Activated naive CD4-positive, alpha-beta T cell treated with anti-CD3 and anti-CD28 coated beads, Interleukin-2, amount 50 U/mL, for 72 hours (primary cell): Measurements from ENCODE around the gene ACSF2. TPM values are rescaled to one million over a fixed set of nuclear protein-coding genes. Genes with fewer than 3 reads are reported as not detected.
A peak's percentile ranks its signal among the peaks of the same experiment; 100 is the strongest.

Source experiments
- ATAC-seq, 2 donors: fragments of 150-1000 bp; cut with Tn5 transposase; 2 replicates each; pipeline ENCODE4 v1.10.0; 2021; ENCODE audit warnings: mild to moderate bottlenecking in 2 of 2, moderate library complexity in 2 of 2
- DNase-seq, 2 donors: peaks; one replicate each; pipeline ENCODE4 v3.0.0; 2021 to 2022; ENCODE audit warnings: low spot score in 2 of 2
- H3K27ac Mint-ChIP-seq, 2 donors: one replicate each; pipeline ENCODE4 v1.8.0; 2022; ENCODE audit warnings: mild to moderate bottlenecking in 2 of 2, mixed read lengths in 2 of 2
- H3K36me3 Mint-ChIP-seq, 2 donors: one replicate each; pipeline ENCODE4 v1.8.0; 2022; ENCODE audit warnings: mixed read lengths in 2 of 2
- H3K9me3 Mint-ChIP-seq, 2 donors: one replicate each; pipeline ENCODE4 v1.8.0; 2022; ENCODE audit warnings: mixed read lengths in 2 of 2
- total RNA-seq, 2 donors: library from RNA; stranded (reverse); gene quantifications; one replicate each; pipeline ENCODE4 v1.2.3, GENCODE V29; 2022

The ACSF2 gene
- total RNA-seq, 2 donors from 2014 or later: 23.6 to 27.3 TPM

DNA sequence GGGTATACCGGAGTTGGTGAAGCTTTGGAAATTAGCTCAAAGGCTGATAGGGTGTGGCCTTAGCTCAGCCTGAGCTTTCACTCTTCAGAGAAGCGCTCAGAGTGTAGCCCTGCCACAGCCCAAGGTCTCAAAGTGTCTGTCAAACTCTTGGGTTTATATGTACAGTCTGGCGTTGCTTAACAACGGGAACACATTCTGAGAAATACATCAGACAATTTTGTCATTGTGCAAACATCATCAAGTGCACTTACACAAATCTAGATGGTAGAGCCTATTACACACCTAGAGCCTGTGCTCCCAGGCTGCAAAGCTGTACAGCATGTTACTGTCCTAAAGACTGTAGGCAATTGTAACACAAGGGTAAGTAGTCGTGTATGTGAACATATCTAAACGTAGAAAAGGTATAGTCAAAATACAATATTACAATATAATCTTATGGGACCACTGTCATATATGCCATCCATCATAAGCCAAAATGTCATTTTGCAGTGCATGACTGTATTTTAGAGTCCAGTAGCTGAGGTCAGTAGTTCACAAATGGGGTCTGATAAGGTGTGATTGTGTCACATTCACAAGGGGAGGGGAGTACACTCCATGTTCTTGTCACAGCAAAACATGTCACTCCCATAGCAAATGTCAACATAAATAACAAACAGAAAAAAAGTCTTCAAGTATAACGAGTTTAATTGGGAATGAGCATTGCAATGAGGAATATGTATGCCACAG, 22.0 kb downstream of the ACSF2 start:
- no peak for ATAC-seq
- Mint-ChIP-seq H3K9me3 (no peaks in the 10 kb centered on the region), H3K36me3 (no peaks in the 10 kb centered on the region), H3K27ac (no peak overlapping the region)
- DNase-seq: no peak

DNA sequence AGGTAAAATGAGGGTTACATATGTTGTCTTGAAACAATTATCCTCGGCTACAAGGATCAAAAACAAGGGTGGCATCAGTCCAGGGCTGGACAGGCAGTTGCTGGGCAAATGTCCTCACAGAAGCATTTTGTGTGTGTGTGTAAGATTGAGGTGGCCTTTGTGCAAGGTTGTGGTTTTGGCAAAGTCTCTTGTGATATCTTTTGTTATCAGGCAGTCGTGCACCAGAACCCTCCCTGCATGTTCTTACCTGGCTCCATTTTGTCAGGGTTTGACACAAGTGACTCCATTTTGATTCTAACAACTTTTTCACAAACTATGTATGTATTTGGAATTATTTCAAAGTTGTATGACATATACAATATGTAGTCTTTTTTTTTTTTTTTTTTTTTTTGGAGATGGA, 22.6 kb downstream of the ACSF2 start:
- ATAC-seq (no peak), DNase-seq (no peak)
- H3K27ac Mint-ChIP-seq: no peak overlapping the region
- no peaks in the 10 kb centered on the region for H3K36me3 Mint-ChIP-seq
- no peaks in the 10 kb centered on the region for H3K9me3 Mint-ChIP-seq

DNA sequence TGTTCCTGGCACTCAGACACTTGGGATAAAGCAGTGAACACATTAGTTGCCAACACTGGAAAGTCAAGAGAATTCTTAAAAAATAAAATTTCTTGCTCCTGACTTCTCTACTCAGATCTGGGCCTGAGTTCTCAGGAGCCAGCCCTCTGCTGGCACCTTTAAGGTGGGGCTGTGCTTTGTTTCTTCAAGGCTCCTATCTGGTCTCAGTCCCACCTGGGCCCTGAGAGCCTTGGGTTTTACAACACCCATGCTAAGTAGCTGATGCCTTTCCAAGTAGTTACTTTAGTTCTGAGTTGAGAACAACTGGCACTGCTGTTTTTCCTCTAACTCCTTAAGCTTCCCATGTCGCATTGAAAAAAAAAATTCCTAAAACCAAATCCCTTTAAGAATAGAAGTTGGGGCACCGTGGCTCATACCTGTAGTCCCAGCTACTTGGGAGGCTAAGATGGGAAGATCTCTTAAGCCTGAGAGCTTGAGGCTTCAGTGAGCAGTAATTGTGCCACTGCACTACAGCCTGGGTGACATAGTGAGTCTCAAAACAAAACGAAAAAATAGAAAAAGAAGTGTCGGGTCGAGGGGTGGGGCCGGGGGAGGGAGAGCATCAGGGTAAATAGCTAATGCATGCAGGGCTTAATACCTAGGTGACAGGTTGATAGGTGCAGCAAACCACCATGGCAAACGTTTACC, 26.1 kb downstream of the ACSF2 start:
- no peaks in the 10 kb centered on the region for H3K9me3 Mint-ChIP-seq
- DNase-seq (no peak), ATAC-seq (no peak)
- no peak overlapping the region for H3K27ac Mint-ChIP-seq
- H3K36me3 Mint-ChIP-seq: no peaks in the 10 kb centered on the region

DNA sequence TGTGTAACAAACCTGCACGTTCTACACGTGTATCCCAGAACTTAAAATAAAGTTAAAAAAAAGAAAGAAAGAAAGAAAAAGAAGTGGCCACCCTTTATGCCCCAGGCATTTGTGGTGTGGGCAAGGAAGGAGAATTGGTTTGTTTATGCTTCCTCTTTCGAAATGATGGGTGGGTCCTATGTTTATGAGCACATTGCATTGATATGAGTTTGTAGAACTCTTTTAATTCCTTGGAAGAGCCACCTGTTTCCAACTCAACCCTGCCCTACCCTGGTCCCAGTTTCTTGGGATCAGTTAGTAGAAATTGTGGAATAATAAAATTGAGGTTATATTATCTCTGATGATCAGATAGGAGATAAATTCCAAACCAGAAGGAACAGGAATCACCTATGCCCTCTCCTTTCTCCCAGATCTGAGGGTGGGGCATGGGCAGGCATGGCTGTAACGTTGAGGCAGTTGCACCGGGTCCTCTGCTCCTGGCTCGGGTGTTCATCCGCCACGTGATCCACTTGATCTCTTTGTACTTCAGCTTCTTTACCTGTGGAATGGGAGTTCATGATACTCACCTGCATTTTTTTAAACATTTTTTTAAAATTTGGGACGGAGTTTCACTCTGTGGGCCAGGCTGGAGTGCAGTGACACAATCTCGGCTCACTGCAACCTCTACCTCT, 26.7 kb downstream of the ACSF2 start:
- ATAC-seq: no peak
- no peak for DNase-seq
- Mint-ChIP-seq H3K9me3 (no peaks in the 10 kb centered on the region), H3K36me3 (no peaks in the 10 kb centered on the region), H3K27ac (no peak overlapping the region)

DNA sequence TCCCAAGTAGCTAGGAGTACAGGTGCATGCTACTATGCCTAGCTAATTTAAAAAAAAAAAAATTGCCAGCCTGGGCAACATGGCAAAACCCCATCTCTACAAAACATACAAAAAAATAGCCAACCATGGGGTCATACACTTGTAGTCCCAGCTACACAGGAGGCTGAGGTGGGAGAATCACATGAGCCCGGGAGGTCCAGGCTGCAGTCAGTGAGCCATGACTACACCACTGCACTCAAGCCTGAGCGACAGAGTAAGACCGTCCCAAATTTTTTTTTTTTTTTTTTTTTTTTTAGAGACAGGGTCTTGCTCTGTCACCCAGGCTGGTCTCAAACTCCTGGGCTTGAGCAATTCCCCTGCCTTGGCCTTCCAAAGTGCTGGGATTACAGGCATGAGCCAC, 27.9 kb downstream of the ACSF2 start:
- no peak for DNase-seq
- no peaks in the 10 kb centered on the region for H3K36me3 Mint-ChIP-seq
- H3K27ac Mint-ChIP-seq: no peak overlapping the region
- H3K9me3 Mint-ChIP-seq: no peaks in the 10 kb centered on the region
- ATAC-seq: no peak

DNA sequence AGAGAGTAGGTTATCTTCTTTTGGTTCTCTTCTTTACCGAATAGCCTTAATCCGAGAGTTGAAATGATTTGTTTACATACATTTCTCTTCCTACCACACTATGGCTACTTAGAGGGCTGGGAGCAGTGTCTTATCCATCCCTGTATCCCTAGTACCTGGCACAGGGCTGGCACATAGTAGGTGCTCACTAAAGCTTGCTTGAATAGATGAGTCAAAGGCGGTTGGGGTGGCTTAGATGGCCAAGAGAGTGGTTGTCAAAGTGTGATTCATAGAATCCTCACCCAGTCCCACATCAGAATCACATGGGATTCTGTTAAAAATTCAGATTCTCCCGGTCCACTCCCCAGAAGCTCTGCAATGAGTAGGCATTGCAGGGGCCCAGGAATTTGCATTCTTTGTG, 31.6 kb downstream of the ACSF2 start:
- Mint-ChIP-seq H3K9me3 (no peaks in the 10 kb centered on the region), H3K36me3 (no peaks in the 10 kb centered on the region), H3K27ac (no peak overlapping the region)
- ATAC-seq (no peak), DNase-seq (no peak)

DNA sequence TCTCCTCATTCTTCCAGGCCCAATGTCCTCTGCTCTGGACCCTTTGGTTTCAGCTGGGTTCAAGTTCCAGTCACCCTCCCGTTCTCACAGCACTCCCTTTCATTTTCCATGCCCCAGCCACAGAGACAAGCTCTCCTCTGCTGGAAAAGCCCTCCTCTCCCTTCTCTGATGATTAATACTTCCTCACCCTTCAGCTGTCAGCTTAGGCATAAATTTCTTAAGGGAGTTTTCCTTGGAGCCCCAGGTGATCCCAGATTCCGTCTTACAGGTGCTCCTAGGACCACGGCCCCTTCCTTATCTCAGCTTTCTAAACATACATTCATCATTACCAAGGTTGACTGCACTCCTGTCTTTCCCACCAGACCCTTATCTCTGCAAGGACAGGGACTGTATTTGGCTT, 32.3 kb downstream of the ACSF2 start:
- Mint-ChIP-seq H3K27ac (peak overlapping the region in 1 of 2 donors; percentile 85), H3K36me3 (no peaks in the 10 kb centered on the region), H3K9me3 (no peaks in the 10 kb centered on the region)
- no peak for ATAC-seq
- no peak for DNase-seq

DNA sequence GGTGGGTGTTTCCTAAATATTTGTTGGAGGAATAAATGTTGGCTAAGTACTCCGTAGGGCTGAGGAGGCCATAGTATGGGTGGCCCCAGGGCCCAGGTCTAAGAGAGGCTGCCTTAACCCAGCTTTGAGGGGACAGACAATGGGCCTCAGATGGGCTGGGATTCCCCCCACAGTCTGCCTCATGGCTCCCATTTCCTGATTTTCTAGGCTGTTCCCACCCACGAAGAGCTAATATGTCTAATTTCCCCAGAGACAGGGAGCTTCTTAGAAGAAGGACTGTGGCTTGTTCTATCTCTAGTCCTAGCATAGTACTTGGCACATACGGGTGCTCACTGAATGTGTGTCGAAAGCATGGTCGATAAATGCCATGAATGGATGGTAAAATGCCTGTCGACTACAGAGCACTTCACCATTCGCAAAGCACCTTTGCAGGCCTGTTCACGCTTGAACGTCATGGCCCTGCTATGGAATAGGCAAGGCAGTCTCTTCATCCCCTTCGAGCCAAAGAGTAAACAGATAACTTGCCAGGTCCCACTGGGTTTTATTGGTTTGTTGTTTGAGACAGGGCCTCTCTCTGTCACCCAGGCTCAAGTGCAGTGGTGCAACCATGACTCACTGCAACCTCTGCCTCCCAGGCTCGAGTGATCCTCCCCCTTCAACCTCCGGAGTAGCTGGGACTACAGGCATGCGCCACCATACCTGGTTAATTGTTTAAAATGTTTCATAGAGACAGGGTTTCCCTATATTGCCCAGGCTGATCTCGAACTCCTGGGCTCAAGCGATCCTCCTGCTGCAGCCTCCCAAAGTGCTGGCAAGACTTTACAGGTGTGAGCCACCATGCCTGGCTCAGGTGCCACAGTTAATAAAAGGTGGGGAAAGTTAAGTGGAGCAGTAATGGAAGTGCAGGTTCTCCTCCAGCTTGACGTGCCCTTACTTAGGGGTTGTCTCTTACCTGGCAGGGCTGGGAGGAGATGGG, 33.0 kb downstream of the ACSF2 start:
- DNase-seq (no peak), ATAC-seq (no peak)
- Mint-ChIP-seq H3K27ac (no peak overlapping the region), H3K36me3 (no peaks in the 10 kb centered on the region), H3K9me3 (no peaks in the 10 kb centered on the region)

DNA sequence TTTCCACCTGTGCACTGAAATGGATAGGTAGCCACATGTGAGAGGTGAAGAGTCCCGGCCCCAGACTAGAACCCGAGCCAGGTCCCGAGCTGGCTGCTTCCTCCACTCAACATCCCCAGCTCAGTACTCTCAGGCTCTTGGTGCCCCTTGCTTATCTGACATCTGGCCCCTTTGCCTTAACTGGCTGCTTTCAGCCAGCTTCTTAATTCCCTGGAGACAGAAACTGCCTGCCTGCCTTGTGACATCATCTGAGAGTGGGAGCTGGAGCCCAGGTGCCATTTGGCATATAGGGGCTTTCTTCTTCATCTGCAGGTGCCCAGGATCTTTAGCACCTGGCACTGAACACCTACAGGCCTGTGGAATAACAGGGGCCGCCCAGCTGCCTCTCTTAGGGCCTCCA, 33.7 kb downstream of the ACSF2 start:
- DNase-seq (no peak), ATAC-seq (no peak)
- H3K36me3 Mint-ChIP-seq: no peaks in the 10 kb centered on the region
- H3K9me3 Mint-ChIP-seq: no peaks in the 10 kb centered on the region
- no peak overlapping the region for H3K27ac Mint-ChIP-seq

DNA sequence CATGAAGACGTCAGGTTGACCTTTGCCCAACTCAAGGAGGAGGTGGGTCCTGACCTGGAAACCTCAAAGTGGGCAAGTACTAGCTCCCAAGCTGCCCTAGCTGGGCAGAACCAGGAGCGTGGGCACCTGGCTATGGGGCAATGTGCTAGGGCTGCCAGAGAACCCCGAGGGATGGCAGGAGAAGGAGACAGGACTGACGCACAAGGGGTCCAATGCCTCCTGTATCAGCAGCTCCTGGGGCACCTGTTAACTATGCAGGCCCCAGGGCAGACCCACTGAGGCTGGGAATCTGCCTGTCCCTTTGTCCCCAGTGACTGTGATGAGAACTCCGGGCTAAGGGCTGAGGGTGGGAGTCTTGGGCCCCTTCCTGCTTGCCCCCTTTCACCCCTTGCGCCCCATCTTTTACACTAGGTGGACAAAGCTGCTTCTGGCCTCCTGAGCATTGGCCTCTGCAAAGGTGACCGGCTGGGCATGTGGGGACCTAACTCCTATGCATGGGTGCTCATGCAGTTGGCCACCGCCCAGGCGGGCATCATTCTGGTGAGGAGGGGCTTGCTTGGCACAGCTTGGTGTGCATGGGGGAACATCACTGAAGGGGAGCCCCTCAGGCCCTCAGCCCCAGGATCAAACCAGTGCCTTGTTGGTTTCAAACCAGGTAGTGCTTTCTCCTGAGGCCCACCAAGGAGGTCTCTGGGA, 35.0 kb downstream of the ACSF2 start:
- DNase-seq (no peak), ATAC-seq (no peak)
- no peaks in the 10 kb centered on the region for H3K9me3 Mint-ChIP-seq
- no peak overlapping the region for H3K27ac Mint-ChIP-seq
- H3K36me3 Mint-ChIP-seq: no peaks in the 10 kb centered on the region

DNA sequence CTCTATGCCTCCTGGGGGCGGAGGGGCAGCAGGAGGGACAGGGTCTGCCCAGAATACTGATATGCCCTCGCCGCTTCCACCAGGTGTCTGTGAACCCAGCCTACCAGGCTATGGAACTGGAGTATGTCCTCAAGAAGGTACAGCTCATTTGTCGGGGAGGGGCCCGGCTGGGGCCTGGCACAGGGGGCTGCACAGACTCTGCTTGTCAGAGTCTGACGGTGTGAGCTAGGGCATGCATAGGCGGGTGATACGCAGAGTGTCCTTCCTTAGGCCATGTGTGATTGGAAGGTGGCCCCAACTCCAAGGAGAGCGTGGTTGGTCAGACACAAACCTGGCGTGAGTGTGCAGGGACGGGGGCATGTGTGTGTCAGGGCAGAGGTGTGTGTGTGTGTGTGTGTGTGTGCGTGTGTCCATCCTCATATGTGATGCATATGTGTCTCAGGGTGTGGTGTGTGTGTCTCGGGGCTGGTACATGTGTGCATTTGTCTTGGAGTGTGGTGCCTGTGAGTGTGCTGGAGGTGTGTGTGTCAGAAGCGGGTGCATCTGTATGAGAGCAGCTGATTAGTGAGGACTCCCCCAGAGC, 35.6 kb downstream of the ACSF2 start:
- Mint-ChIP-seq H3K27ac (peak overlapping the region in 1 of 2 donors; percentile 45), H3K36me3 (no peaks in the 10 kb centered on the region), H3K9me3 (no peaks in the 10 kb centered on the region)
- ATAC-seq (no peak), DNase-seq (no peak)

DNA sequence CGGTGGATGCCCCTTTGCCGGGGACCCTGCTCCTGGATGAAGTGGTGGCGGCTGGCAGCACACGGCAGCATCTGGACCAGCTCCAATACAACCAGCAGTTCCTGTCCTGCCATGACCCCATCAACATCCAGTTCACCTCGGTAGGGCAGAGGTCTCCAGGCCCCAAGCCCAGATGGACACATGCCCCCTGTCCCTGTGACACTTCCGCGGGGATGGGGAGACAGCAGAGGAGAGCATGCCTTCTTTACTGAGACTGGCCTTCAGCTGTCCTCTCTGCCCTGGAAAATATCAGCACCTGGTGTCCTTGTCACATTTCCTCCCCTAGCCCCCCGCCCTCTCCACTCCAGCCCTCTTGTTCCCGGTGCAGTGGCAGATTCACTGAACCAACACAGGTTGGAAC, 36.4 kb downstream of the ACSF2 start:
- Mint-ChIP-seq H3K27ac (no peak overlapping the region), H3K36me3 (no peaks in the 10 kb centered on the region), H3K9me3 (no peaks in the 10 kb centered on the region)
- no peak for DNase-seq
- ATAC-seq: no peak

DNA sequence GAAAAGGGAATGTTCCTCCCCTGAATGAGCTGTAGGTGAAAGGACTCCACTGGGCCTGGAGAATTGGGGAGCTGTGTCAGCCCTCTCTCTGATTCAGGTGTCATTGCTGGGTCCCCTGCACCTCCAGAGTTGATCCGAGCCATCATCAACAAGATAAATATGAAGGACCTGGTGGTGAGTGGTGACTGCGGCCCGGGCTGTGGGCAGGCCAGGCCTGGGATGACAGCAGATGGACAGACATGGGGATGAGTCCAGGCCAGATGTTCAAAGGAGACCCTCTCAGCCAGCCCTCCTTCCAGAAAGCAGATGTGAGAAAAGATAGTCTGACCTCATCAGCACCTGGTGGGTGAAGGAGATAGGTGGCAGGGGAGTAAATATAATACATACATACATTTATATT, 38.1 kb downstream of the ACSF2 start:
- ATAC-seq: no peak
- DNase-seq: no peak
- no peaks in the 10 kb centered on the region for H3K9me3 Mint-ChIP-seq
- no peaks in the 10 kb centered on the region for H3K36me3 Mint-ChIP-seq
- no peak overlapping the region for H3K27ac Mint-ChIP-seq

DNA sequence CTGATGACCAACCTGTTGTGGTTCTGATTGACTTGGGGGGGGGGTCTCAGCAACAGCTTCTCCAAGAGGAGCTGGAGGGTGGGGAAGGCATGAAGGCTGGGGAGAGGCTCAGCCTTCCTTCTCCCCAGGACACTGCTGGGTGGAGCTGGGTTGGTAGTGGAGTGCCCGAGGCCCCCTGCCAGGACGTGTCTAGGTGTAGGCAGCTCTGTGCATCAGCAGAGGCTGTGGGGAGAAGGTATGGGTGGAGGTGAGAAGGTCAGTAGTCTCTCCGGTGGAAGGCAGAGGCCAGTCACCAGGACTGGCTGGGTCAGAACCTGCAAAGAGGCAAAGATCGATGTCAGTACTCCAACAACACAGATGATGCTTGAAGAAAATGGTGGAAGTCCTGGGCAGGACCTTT, 38.7 kb downstream of the ACSF2 start:
- H3K27ac Mint-ChIP-seq: peak overlapping the region in 1 of 2 donors; percentile 65
- no peak for DNase-seq
- no peaks in the 10 kb centered on the region for H3K9me3 Mint-ChIP-seq
- H3K36me3 Mint-ChIP-seq: no peaks in the 10 kb centered on the region
- ATAC-seq: no peak

DNA sequence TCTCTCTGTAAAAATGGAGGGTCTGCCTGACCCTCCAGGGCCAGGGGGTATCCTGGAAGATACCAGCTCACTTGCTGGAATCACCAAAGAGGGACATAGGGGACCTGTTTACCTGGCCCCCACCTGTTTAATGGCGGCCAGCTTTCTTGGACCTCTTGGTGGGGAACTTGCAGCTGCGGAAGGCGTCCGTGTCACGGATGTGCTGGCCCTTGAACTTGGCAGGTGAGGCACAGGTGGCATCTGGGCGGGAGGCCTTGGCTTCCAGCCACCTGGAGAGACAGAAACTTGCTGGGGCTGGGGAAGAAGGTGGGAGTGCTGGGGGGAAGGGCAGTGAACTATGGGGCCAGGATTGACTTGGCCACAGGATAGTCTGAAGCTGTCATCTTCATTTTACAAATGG, 39.2 kb downstream of the ACSF2 start:
- Mint-ChIP-seq H3K27ac (no peak overlapping the region), H3K36me3 (no peaks in the 10 kb centered on the region), H3K9me3 (no peaks in the 10 kb centered on the region)
- ATAC-seq: no peak
- no peak for DNase-seq

DNA sequence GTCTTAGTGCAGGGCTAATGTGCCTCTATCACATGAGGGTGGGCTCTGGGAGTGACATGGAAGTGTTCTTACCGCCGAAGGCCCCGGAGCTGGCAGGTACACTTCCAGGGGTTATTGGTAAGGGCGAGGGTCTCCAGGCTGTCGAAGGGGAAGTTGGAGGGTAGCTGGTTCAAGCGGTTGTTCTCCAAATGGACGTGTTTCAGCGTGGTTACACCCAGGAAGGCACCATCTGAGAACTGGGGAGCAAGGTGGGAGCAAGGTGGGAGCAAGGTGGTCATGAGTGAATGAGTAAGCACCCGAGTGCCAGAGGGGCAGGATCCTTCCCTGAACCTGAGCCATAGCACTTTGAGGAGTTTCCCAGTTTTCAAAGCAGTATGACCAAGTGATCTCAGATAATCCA, 39.6 kb downstream of the ACSF2 start:
- ATAC-seq (no peak), DNase-seq (no peak)
- Mint-ChIP-seq H3K27ac (no peak overlapping the region), H3K36me3 (no peaks in the 10 kb centered on the region), H3K9me3 (no peaks in the 10 kb centered on the region)
